Spleen (tissue), 7 donors: ENCODE results near the gene TMEM239.

Source experiments
- CTCF ChIP-seq, 11 experiments: fragments of 200-600 bp in 7 of 11; fragments of 450-650 bp in 4 of 11; sonication (generic) in 4 of 11; IDR thresholded peaks in 8 of 11; conservative IDR thresholded peaks in 3 of 11; 1 replicate in 7 of 11; 2 replicates in 4 of 11; pipeline versions ENCODE4 v1.4.0 to v1.8.0; 2016 to 2021; ENCODE audit warnings: antibody characterized with exemption in 11 of 11, inconsistent platforms in 4 of 11, mild to moderate bottlenecking in 1 of 11
- POLR2A ChIP-seq, 3 donors: fragments of 450-650 bp; IDR thresholded peaks; one replicate each; pipeline ENCODE4 v1.5.1; 2017; ENCODE audit warnings: antibody characterized with exemption in 3 of 3, mild to moderate bottlenecking in 1 of 3
- POLR2AphosphoS5 ChIP-seq, 3 donors: sonication (generic); formaldehyde crosslinking; IDR thresholded peaks; one replicate each; pipeline ENCODE4 v1.5.1; 2017; ENCODE audit warnings: antibody characterized with exemption in 3 of 3
- donor health status: DM: no; HTN: no; CAD: no; lungs with moderate emphysema.
- donor health status: DM: no; HTN: no; CAD: no.
- donor health status: DM: no; HTN: no; CAD: no.

DNA sequence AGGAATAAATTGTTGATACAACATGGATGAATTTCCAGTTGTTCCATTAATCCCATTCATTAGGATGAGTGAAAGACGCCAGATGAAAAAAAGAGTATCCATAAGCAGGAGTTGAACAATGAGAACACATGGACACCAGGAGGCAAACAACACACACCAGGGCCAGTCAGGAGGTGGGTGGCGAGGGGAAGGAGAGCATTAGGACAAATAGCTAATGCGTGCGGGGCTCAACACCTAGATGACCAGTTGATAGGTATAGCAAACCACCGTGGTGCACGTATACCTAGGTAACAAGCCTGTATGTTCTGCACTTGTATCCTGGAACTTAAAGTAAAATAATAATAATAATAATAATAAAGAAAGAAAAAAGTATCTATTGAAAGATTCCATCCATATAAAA is 13.2 kb downstream of the TMEM239 start:
- TF ChIP-seq POLR2A (IDR thresholded peaks at IDR 0.05), result no peak
- TF ChIP-seq POLR2AphosphoS5 (IDR thresholded peaks at IDR 0.05), result no peak
- TF ChIP-seq CTCF (IDR thresholded peaks at IDR 0.05 in 8 of 11, conservative IDR thresholded peaks at IDR 0.05 in 3 of 11), result no peak
